Activated CD4-positive, alpha-beta T cell treated with anti-CD3 and anti-CD28 coated beads for 1 hour (primary cell): ENCODE results near the gene ITPR1.
"Not testable (repeated sequence)": the region's sequence is repeated elsewhere in the genome, so short reads cannot be mapped to it uniquely, and the experiment has no call there.

Experiments used
- DNase-seq: peaks from one replicate; pipeline ENCODE4 v3.0.0-alpha.2; 2020

The ITPR1 gene

DNA sequence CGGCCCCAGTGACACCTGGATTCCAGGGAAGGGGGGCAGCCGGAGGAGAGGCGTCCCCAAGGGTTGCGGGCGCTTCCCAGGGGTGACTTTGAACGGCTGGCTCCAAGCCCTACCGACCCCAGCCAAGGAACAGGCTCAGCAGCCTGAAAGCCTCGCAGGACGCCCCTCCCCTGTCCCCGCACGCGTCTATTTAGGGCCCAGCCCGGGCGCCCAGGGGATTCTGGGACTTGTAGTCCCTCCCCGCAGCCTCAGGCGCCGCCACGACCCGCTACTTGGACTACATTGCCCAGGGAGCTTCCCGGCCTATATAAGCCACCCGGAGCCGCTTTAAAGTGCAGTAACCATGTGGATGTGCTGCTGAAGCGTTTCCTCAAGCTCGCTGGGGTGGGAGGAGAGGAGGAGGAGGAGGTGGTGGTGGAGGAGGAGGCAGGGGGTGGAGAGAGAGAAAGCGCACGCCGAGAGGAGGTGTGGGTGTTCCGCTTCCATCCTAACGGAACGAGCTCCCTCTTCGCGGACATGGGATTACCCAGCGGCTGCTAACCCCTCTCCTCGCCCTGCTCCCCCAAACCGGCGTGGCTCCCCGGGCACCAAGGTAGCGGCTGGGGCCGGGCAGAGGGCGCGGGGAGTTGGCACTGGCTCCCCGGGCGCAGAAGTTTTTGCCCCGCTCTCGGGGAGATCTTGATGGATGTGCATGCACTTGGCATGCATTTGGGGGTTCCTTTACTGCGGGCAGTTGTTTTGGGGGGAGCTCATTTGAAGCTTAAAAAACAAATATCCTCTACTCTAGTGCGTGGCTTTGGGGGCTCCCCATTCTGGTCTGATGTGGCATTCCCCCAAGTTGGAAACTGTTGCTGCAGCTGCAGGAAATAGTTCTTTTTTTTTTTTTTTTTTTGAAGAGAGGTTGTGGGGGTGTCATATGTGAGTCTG is at the start of gene ITPR1:
TSS of gene ITPR1 (plus strand) at position 335 of the 927 bp plus-strand sequence. CDS start 23,144 bp downstream, outside the sequence.
- DNase-seq: peak; percentile 99

DNA sequence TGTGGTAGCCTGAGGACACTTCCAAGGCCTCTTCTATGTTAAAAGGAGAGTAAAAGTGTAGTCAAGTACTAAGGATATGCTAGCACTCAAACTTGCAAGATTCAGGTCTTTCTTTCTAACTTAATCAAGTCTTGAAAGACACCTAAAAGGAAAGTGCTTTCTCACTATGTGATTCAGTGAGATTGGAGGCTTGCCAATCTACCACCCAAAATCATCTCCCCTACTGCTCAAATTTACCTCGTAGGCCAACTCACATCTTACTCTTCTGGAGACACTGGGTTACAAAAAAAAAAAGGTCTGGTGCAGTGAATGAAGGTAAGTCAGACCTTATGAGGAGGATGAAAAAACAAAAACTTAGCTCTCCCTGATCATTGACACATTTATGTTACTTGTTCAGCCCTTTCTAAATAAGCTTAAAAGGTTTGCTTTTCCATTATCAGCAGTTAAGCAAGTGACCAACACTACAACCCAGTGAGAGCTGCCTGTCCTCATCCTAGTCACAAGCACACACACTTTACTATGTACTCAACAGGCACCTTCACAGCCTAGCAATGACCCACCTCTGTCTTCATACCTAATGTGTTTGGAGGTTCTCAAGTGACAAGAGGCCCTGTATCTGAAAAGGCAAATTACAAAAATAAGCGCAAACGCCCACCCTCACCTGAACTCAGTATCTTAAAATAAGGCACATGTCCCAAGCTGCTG is 45.7 kb upstream of the ITPR1 start:
- no peak for DNase-seq

DNA sequence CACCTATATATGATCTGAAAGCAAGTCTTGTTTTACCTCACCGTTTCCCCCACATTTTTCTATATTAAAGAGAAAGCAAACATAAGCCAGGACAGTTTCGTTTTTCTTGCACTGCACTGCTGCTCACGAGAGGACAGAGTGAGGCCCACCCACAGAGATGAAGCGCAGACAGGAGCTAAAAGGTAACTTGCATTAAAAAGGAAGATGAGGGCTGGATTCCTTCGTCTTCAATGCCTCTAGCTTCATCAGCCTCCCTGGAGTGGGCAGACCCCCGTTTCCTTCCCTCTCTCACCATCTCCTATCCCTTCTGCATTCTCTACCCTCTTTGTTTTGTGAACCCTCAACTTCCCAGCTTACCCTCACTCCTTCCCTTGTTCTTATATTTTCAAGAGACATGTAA is 45.0 kb upstream of the ITPR1 start:
- DNase-seq: no peak

DNA sequence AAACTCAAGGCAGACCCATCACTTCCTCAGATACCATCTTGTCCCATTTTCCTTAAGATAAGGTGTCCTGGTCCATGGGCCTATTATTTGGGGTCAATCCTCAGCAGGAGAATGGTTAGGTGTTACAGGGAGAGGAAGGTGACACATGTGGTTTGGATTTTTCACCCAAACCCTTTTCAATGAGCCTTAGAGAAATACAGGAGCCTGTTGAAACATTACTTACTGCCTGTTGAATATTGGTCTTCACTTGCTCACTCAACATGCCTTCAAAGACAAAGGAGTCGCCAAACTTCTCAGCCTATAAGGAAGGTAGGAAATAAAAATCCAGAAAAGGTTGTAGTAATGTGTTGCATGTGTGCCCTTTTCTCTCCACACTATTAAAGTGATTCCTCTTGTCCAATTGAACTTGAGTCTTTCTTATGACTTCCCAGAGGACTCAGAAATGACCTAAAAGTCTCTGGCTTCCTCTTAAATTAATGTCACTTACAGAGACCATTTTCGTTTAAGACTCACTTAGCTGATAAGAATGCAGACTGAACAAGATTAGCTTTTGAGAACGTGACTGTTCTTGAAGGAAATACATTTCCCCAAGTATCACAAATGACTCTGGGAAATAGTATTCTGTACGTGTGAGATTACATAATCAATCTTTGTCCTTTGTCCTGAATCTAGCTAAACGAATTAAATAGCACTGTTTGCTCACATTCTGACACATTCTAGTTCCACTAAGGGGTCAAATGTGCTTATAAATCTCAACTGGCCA is 43.9 kb upstream of the ITPR1 start:
- no peak for DNase-seq

- DNase-seq: no peak
Observed at GRCh38 chr3:4454142-4454541, 39.0 kb upstream of the ITPR1 start.

DNA sequence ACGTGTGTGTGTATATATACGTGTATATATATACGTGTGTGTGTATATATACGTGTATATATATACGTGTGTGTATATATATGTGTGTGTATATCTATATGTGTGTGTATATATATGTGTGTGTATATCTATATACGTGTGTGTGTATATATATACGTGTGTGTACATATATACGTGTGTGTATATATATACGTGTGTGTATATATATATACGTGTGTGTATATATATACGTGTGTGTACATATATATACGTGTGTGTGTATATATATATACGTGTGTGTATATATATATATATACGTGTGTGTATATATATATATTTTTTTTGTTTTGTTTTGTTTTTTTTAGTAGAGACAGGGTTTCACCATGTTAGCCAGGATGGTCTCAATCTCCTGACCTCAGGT is 36.4 kb upstream of the ITPR1 start:
- DNase-seq: not testable (repeated sequence)

- no peak for DNase-seq
Observed at GRCh38 chr3:4458961-4459360, 34.2 kb upstream of the ITPR1 start.

GRCh38 chr3:4460334-4460733 is 32.8 kb upstream of the ITPR1 start:
- DNase-seq: no peak

DNA sequence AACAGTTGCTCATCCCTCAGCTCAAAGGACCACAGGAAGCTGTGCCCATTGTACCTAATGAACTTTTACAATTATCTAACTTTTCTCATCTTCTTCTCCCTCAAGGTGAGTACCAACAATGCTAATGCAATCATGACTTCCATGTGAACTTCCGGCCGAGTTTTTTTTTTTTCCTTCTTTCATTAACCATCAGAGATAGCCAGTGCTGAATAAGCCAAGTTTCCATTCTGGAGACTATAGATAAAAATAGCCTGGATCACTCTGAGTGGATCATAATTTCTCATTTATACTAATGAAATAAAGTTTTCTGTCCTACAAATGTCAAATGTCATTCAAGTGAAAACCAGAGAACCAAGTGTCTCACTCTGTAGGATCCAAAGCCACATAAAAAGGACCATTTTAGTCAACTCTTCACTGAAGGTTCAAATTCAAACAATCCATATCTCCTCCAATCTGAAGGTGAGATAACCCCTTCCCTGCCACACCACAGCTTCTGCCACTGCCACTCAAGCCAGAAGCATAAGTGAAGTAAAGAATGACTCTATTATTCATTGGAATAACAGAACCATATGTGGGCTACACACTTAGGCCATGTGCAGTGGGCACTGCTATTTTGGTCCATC is 31.6 kb upstream of the ITPR1 start:
- DNase-seq: no peak

DNA sequence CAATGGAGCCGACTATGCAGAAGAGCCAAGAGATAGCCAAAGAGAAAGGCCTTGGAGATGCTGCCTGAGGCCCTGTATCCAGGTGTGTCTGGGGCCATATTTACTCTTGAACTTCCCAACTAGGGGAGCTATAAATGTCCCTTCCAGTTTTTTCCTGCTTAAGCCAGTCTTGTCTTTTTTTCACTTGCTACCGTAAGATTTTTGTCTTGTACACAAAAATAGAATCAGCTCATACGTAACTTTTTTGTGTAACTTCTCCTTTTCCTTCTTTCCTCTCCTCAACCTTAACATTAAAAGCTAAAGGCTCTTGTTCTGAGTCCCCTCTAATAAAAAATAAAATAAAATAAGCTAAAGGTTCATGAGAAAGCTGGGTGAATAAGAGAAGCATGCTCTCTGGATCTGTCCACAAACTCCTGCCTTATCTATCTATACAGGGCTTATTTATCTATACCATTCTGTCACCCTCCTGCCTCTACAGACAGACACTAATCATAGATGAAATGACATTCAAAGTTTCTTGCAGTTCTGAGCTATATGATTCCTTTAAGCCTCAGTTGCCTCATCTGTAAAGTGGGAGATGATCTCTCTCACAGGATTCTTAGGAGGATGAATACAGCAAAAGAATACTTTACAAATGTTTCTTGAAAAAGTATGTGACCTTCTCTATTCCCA is 30.6 kb upstream of the ITPR1 start:
- no peak for DNase-seq

DNA sequence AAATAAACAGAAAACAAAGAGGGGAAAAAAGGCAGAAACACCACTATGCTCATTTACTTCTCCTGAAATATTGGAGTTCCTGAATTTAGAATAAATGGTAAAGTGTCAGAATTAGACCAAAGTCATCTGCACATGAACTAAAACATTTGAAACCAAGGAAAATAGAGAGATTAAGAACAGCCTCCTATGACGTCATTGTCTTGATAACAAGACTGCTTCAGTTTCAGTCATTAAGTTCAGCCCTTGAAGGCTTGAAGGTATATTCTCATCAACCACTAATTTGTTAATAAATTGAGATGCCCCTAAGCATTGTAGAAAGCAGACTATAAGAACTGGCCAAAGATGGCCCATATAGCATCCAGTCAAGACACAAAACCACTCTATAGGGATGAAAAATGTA is 28.6 kb upstream of the ITPR1 start:
- DNase-seq: no peak

DNA sequence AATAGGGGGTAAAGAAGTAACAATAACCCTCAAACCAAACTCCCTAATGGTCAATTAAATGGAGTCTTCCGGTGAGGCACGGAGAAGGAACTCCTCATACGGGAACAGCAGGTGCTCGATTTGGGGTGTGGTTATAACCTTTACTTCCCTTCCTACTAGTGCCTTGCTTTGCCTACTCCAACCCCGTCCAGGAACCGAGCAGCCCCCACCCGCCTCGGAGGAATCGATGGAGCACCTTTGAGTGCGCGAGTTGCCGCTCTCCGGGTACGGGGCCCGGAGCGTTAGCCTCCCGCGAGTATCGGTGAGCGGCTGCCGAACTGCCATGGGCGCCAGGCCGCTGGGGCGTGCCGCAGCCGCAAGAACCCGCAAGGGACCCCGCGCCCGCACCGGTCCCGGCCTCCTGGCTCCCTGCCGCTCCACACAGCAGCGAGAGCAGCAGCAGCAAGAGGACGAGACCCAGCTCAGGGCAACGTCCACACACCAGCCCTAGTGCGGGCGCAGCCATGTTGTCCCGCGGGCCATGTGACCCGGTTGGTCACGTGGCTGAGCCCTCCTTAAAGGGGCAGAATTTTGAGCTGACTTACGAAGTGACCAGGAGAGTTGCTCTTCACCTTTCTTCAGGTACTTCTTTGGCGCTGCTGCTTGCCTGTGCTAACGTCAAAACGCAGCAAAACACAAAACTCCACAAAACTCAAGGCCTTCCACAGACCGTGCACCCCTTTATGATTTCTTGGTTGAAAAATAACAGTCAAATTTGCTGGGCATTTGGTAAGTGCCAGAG is 26.2 kb upstream of the ITPR1 start, which contains the start of gene SUMF1:
TSS of gene SUMF1 (minus strand) at position 529 of the 781 bp plus-strand sequence. CDS start at position 505, 24 bp downstream.
- peak; percentile 54 for DNase-seq

- DNase-seq: no peak
Observed at GRCh38 chr3:4467522-4467867, 25.7 kb upstream of the ITPR1 start.

DNA sequence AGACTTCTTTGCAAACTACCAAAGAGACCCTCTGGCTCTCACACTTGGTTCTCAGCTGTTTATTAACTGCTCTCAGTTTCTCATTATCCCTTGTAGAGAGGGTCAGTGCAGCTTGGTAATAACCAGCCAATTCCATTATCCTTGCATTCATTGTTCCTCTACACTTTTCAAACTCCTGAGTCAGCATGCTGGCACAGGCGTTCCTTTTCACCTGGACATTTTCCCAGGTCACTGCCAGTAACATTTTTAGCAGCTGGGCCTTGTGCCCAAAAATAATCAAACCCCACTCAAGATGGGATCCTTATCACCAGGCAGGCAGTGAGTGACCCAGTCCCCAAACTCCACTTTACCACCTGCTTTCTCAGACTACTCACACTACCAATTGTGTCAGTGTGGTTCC is 21.2 kb upstream of the ITPR1 start:
- no peak for DNase-seq

DNA sequence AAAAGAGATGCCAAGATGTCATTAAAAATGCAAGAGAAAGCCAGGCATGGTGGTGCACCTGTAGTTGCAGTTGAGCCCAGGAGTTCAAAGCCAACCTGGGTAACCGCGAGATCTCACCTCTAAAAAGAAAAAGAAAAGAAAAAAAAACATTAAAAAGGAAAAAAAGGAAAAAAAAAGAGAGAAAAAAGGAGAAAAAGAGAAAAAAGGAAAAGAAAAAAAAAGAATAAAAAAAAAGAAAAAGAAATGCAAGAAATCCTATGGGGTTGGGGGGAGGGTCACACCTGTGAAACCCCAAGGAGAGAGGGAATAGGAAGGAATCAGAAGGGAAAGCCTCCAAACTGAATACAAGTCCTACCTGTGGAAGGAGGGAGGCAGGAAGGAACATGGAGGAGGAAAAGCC is 20.8 kb upstream of the ITPR1 start:
- DNase-seq: no peak

DNA sequence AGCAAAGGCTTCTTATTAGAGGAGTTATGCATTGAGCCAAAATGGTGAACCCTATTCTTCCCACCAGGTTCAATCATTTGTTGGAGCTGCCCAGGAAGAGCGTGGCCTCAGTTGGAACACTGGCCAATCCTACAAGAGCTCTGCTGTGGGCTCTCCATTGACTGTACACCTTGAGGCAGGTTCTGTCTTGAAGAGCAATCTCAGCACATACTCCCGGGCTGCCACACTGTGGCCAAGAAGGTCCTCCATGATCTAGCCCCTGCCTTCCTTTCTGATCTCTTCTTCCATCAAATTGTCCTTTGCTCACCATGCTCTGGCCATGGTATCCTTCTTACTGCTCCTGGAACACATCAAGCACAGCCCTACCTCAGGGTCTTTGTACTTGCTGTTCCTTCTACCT is 20.4 kb upstream of the ITPR1 start:
- DNase-seq: no peak

GRCh38 chr3:4474683-4475490 is 18.3 kb upstream of the ITPR1 start:
- no peak for DNase-seq

DNA sequence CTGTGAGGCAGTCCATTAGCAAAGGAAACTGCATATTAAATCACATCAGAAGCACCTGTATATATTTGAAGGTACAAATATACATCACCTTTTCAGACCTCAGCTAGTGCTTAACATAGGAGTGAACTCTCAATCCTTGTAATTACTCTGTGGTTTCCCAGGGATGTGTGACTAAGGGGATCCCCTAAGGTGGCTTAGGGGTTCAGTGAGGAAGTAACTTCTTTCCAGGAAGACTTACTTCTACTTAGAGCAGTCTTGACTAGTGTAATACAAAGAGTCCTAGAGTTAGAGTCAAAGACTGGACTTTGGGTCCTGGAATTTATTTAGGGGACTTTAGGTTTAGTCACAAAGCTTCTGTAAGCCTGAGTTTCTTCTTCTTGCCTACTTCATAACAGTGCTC is 17.3 kb upstream of the ITPR1 start:
- no peak for DNase-seq

DNA sequence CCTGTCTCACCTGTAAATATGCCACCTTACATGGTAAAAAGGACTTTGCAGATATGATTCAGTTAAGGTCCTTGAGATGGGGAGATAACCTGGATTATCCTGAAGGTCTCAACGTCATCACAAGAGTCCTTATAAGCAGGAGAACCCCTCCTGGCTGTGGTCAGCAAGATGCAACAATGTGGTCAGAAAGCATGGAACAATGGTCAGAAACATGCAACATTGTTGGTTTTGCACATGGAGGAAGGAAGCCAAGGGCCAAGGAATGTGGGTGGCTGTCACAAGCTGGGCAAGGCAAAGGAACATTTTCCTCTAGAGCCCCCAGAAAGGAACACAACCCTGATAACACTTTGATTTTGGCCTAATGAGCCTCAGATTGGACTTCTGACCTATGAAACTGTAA is 16.7 kb upstream of the ITPR1 start:
- no peak for DNase-seq

DNA sequence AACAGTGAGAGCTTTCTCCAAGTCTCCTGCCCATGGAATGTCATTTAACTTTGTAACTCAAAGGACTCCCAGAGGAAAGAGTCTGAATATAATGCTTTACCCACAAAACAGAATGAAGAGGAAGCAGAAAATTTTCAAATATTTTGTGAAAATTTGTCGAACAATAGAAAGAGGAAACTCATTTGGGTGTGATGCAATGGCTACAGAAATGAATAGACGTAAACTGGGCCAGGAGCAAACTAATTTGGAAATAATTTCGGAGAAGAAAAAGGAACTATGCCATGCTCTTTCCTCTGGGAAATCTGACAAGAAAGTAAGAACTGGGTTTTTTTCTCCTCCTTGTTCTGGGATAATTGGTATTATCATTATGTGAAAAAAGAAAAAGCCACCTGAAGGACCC is 14.9 kb upstream of the ITPR1 start:
- no peak for DNase-seq

DNA sequence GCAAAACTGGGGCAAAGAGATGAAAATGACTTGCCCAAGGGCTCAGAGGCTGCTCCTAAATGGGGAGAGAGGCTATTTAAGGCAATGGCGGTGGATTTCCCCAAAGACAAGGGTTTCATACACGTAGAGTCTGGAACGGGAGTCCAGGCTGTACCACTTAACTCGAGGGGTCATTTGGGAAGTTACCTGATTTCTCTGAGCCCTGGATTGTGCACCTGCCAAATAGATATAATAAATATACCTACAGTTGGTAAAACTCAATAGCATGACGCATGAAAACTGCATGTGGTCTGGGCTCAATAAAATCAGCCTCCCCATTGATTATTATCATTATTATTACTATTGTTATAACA is 1.3 kb upstream of the ITPR1 start:
- DNase-seq: no peak
